ENCODE data around the gene SOWAHD.
"Not testable (repeated sequence)": the region's sequence is repeated elsewhere in the genome, so short reads cannot be mapped to it uniquely, and the experiment has no call there.

The SOWAHD gene

DNA sequence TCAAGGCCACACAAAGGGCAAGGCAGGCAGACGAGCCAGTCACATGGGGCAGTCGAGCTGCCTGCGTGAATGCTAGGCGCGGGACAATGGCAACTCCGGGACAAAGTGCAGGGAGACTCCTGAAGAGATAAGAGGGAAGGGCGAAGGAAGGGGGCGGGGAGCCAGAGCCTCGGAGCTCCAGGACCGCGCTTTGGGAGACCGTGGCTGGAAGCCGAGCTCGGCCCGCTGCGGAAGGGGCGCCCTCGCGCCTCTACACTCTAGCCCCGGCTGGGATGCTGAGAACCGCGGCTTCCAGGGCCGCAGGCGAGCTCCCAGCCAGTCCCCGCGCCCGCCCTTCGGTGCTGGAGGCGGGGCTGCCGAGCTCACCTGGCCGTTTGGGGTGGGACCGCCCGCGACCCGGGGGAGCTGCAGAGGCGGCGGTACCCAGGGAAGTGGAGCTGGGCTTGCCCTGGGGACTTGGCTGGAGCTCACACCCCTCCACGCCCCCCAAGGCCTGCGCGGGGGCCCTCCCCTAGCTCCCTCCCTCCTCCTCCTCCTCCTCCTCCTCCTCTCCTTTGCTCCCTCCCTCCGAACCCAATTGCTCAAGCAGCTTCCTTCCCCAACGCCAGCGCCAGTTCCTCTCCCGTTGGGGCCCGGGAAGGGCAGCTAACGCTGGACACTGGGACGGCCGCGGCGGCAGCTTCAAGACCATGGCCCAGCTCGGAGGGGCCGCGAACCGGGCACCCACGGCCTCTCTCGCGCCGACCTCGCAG lies at the start of gene SOWAHD:
TSS of gene SOWAHD (plus strand) at position 610 of the 752 bp plus-strand sequence. CDS start at position 690, 80 bp downstream.
- H3K4me3 ChIP-seq (ENCODE audit: low read length): peak within 1 kb of the TSS; percentile 53; the same call in 1 of the 2 replicates
- no peak for TF ChIP-seq ZNF274 (IDR thresholded peaks at IDR 0.05; ENCODE audit: low read depth, low read length)

- no peak for TF ChIP-seq ZNF274 (IDR thresholded peaks at IDR 0.05; ENCODE audit: low read depth, low read length)
- no peak overlapping the region for H3K4me3 ChIP-seq (ENCODE audit: low read length)
Observed at GRCh38 chrX:119708936-119709335, 49.5 kb upstream of the SOWAHD start.

- H3K4me3 ChIP-seq (ENCODE audit: low read length): no peak overlapping the region
Observed at GRCh38 chrX:119709630-119710029, 48.8 kb upstream of the SOWAHD start.

DNA sequence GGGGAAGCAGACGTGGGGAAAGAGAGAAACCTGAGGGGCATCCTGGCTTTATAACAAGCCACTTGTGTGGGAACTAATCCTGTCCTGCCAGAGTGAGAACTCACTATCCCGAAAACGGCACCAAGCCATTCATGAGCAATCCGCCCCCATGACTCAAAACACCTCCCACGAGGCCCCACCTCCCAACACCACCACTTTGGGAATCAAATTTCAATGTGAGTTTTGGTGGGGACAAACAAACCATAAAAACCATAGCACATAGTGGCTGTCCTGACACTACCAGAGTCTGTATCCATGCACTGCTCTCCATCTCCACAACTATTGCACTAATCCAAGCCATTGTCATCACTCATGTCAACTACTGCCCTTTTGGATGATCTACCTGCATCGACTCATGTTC lies 36.9 kb upstream of the SOWAHD start:
- no peak overlapping the region for H3K4me3 ChIP-seq (ENCODE audit: low read length)
- no peak for TF ChIP-seq ZNF274 (IDR thresholded peaks at IDR 0.05; ENCODE audit: low read depth, low read length)

More at GRCh38 chrX:119709630-119710029, 48.8 kb upstream of the SOWAHD start:
- TF ChIP-seq ZNF274 (IDR thresholded peaks at IDR 0.05; ENCODE audit: low read depth, low read length): no peak

DNA sequence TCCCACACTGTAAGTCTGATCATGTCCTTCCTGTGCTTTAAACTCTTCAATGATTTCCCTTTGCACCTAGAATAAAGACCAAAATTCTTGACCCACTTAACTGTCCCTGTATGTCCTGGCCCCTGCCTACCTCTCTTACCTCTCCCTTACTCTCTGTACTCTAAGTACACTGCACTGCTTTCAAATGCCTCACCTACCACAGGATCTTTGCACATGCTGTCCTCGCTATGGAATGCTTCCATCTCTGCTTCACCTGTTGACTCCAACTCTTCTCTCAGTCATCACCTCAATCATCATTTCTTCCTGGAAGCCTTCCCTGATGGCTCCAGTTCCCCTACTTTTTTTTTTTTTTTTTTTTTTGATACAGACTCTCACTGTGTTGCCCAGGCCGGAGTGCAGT lies 36.5 kb upstream of the SOWAHD start:
- TF ChIP-seq ZNF274 (IDR thresholded peaks at IDR 0.05; ENCODE audit: low read depth, low read length): no peak
- no peak overlapping the region for H3K4me3 ChIP-seq (ENCODE audit: low read length)

DNA sequence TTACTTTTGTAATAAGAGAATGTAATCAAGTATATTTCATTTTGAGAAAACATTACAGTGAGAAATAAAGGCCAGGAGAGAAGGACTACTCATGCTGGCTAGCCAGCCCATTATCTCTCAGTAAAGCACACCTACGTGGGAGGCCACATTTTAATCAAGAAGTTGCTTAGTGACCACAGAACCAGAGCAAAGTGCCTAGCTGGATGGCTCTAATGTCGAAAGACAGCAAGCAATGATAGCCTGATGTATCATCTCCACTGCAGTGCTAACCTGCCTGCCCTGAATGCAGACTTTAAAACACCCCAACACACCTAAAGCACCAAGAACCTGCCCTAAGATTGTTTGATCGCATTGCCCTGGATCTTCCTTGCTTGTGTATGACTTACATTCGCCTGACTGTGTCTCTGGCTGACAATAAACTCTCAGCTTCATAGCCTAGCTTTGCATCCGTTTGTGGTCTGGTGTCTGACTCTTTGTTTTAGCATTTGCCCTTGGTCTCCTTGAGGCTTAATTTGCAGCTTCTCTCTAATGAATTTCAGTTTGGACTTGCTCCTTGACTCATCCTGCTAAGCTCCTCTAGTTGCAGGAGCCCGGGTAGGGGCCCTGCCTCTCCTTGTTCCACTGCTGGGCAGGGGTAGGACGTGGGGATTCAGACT lies 31.4 kb upstream of the SOWAHD start:
- H3K4me3 ChIP-seq (ENCODE audit: low read length): no peak overlapping the region
- TF ChIP-seq ZNF274 (IDR thresholded peaks at IDR 0.05; ENCODE audit: low read depth, low read length): no peak

DNA sequence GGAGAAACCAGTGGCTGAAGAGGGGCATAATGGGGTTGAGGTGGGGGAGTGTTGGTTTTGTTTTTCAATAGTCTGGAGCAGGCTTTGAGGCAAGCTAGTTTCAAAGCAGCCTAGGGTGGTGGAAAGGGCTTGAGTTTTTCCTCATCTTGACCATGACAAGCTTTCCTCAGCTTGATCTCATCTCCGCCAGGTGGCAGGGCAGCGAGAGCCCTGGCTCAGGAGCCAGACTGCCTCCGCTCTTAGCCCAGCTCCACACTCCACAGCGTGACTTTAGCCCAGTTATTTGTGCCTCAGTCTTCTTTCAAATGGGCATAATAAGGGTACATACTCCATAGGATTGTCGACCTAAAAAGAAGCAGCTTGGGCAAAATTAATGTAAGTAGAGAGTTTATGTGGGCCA lies 29.9 kb upstream of the SOWAHD start:
- H3K4me3 ChIP-seq (ENCODE audit: low read length): no peak overlapping the region
- no peak for TF ChIP-seq ZNF274 (IDR thresholded peaks at IDR 0.05; ENCODE audit: low read depth, low read length)

- H3K4me3 ChIP-seq (ENCODE audit: low read length): no peak overlapping the region
Observed at GRCh38 chrX:119729408-119730201, 28.8 kb upstream of the SOWAHD start.

GRCh38 chrX:119734897-119735339 lies 23.5 kb upstream of the SOWAHD start:
- no peak overlapping the region for H3K4me3 ChIP-seq (ENCODE audit: low read length)
- TF ChIP-seq ZNF274 (IDR thresholded peaks at IDR 0.05; ENCODE audit: low read depth, low read length): no peak

More at GRCh38 chrX:119729408-119730201, 28.8 kb upstream of the SOWAHD start:
- TF ChIP-seq ZNF274 (IDR thresholded peaks at IDR 0.05; ENCODE audit: low read depth, low read length): no peak

GRCh38 chrX:119735467-119735866 lies 22.9 kb upstream of the SOWAHD start:
- H3K4me3 ChIP-seq (ENCODE audit: low read length): no peak overlapping the region
- TF ChIP-seq ZNF274 (IDR thresholded peaks at IDR 0.05; ENCODE audit: low read depth, low read length): no peak

GRCh38 chrX:119736206-119736764 lies 22.1 kb upstream of the SOWAHD start:
- H3K4me3 ChIP-seq (ENCODE audit: low read length): no peak overlapping the region
- no peak for TF ChIP-seq ZNF274 (IDR thresholded peaks at IDR 0.05; ENCODE audit: low read depth, low read length)

DNA sequence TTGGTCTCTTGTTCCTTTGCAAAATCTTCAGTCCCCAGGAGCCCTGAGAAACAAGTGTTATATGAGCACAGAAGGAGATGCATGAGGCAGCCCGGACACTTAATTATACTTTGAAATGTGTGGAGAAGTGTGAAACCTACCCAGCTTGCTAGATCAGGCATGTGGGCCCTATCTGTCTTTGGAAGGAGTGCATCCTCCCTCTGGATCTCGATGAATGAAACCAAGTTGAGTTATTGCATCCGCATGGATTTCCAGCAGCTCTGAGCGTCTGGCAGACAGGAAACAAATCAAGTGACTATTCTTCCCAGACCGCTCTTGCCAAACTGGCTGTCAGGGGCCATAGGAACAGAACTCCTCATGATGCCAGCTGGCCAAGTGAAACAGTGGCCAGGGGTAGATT lies 19.6 kb upstream of the SOWAHD start:
- H3K4me3 ChIP-seq (ENCODE audit: low read length): no peak overlapping the region
- no peak for TF ChIP-seq ZNF274 (IDR thresholded peaks at IDR 0.05; ENCODE audit: low read depth, low read length)

- H3K4me3 ChIP-seq (ENCODE audit: low read length): no peak overlapping the region
- no peak for TF ChIP-seq ZNF274 (IDR thresholded peaks at IDR 0.05; ENCODE audit: low read depth, low read length)
Observed at GRCh38 chrX:119745283-119745848, 13.0 kb upstream of the SOWAHD start.

DNA sequence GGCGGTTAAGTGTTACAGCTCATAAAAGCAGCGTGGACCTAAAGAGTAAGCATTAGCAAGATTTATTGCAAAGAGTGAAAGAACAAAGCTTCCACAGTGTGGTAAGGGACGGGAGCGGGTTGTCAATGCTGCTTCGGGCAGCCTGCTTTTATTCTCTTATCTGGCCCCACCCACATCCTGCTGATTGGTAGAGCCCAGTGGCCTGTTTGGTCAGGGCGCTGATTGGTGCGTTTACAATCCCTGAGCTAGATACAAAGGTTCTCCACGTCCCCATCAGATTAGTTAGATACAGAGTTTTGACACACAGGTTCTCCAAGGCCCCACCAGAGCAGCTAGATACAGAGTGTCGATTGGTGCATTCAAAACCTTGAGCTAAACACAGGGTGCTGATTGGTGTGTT lies 8.3 kb upstream of the SOWAHD start:
- not testable (repeated sequence) for H3K4me3 ChIP-seq (ENCODE audit: low read length)

GRCh38 chrX:119750751-119751150 lies 7.6 kb upstream of the SOWAHD start:
- not testable (repeated sequence) for H3K4me3 ChIP-seq (ENCODE audit: low read length)

All from GM08714 (cell line).